Smooth muscle cell (in vitro differentiated cells): ENCODE data around the gene SLAMF7. TPM values are rescaled to one million over a fixed set of nuclear protein-coding genes. Genes with fewer than 3 reads are reported as not detected.

Experiments used
- DNase-seq: peaks from one replicate; lab custom pipeline; 2025; ENCODE audit not compliant: unreplicated experiment; lab: John Stamatoyannopoulos, UW
- H2AFZ ChIP-seq: fragments of 200-600 bp; sonication (generic); 2 replicates; pipeline ENCODE4 v1.6.0; 2016; ENCODE audit warnings: antibody characterized with exemption, low read depth, mild to moderate bottlenecking
- H3F3A ChIP-seq: fragments of 200-600 bp; sonication (generic); 2 replicates; pipeline ENCODE4 v1.6.0; 2017; ENCODE audit warnings: antibody characterized with exemption, low read depth
- H3K27ac ChIP-seq: fragments of 200-600 bp; sonication (generic); 2 replicates; pipeline ENCODE4 v1.5.1; 2016; ENCODE audit warnings: low read depth, mild to moderate bottlenecking
- H3K27me3 ChIP-seq: fragments of 200-600 bp; sonication (generic); 2 replicates; pipeline ENCODE4 v1.6.1; 2016; ENCODE audit warnings: low read depth, mild to moderate bottlenecking
- H3K36me3 ChIP-seq: fragments of 200-600 bp; sonication (generic); 2 replicates; pipeline ENCODE4 v1.5.1; 2016; ENCODE audit warnings: low read depth
- H3K4me1 ChIP-seq: fragments of 200-600 bp; sonication (generic); 2 replicates; pipeline ENCODE4 v1.5.1; 2016; ENCODE audit warnings: low read depth
- H3K4me2 ChIP-seq: fragments of 200-600 bp; sonication (generic); 2 replicates; pipeline ENCODE4 v1.6.0; 2016; ENCODE audit warnings: mild to moderate bottlenecking
- H3K4me3 ChIP-seq: fragments of 200-600 bp; sonication (generic); 2 replicates; pipeline ENCODE4 v1.5.1; 2016; ENCODE audit warnings: mild to moderate bottlenecking
- H3K79me2 ChIP-seq: fragments of 200-600 bp; sonication (generic); 2 replicates; pipeline ENCODE4 v1.6.0; 2016; ENCODE audit warnings: low read depth, mild to moderate bottlenecking
- H3K9ac ChIP-seq: fragments of 200-600 bp; sonication (generic); 2 replicates; pipeline ENCODE4 v1.6.0; 2016; ENCODE audit warnings: low read depth
- H3K9me3 ChIP-seq: fragments of 200-600 bp; sonication (generic); replicated peaks from 2 replicates; pipeline ENCODE4 v1.5.1; 2016; ENCODE audit warnings: low read depth
- H4K20me1 ChIP-seq: fragments of 200-600 bp; sonication (generic); 2 replicates; pipeline ENCODE4 v1.6.0; 2016; ENCODE audit warnings: low read depth
- WGBS: methylation state at CpG from one replicate; pipeline ENCODE4 v1.1.7; 2016; ENCODE audit warnings: low lambda C conversion rate; 5-methylcytosine and 5-hydroxymethylcytosine counted together
- polyA plus RNA-seq: library from polyadenylated mRNA; unstranded; fragments of >200 nt; fragmentation: Nextera tagmentation; extraction: Ambion mirVana; gene quantifications from 2 replicates; pipeline ENCODE4 v1.2.1, GENCODE V29; 2016
- total RNA-seq: library from RNA; depleted of rRNA; stranded (reverse); fragments of >200 nt; gene quantifications from 2 replicates; pipeline ENCODE4 v1.2.3, GENCODE V29; 2014
- TF ChIP-seq, protein P1 (sequence below): fragments of 200-600 bp; sonication (generic); IDR thresholded peaks from 2 replicates; pipeline ENCODE4 v1.5.1; 2017; ENCODE audit warnings: borderline replicate concordance, mild to moderate bottlenecking, antibody characterized with exemption; ENCODE audit not compliant: insufficient read depth, poor library complexity, severe bottlenecking

SLAMF7 gene
- total and polyA plus RNA-seq, 2 experiments from 2014 or later, result not detected

DNA sequence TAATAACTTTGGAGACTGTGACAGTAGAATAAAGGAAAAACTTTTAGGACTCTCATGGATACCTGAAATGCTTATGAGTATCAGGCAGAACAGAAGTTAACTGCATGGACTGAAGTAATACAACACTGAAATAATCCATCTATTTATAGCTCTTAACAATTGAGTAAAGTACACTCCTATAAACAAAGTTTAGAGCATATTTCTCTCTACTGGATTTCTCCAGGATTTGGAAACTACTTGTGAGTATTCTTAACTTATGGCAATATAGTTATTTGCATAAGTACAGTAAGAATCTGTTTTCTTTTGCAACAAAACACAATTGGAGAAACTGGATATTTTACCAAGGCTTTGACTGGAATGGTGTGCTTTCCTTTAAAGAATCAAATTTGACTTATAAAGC, 17.6 kb upstream of the SLAMF7 start:
- H3K27ac ChIP-seq, result no peak overlapping the region
- H3K36me3 ChIP-seq, result no peaks in the 10 kb centered on the region
- TF ChIP-seq, protein P1, sequence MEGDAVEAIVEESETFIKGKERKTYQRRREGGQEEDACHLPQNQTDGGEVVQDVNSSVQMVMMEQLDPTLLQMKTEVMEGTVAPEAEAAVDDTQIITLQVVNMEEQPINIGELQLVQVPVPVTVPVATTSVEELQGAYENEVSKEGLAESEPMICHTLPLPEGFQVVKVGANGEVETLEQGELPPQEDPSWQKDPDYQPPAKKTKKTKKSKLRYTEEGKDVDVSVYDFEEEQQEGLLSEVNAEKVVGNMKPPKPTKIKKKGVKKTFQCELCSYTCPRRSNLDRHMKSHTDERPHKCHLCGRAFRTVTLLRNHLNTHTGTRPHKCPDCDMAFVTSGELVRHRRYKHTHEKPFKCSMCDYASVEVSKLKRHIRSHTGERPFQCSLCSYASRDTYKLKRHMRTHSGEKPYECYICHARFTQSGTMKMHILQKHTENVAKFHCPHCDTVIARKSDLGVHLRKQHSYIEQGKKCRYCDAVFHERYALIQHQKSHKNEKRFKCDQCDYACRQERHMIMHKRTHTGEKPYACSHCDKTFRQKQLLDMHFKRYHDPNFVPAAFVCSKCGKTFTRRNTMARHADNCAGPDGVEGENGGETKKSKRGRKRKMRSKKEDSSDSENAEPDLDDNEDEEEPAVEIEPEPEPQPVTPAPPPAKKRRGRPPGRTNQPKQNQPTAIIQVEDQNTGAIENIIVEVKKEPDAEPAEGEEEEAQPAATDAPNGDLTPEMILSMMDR, result no peak
- no peaks in the 10 kb centered on the region for H3K27me3 ChIP-seq
- H4K20me1 ChIP-seq, result no peaks in the 10 kb centered on the region
- H3K4me2 ChIP-seq, result no peak overlapping the region
- H3K4me3 ChIP-seq, result no peak overlapping the region
- H3F3A ChIP-seq, result no peaks in the 10 kb centered on the region
- no peaks in the 10 kb centered on the region for H3K79me2 ChIP-seq
- no peaks in the 10 kb centered on the region for H3K4me1 ChIP-seq
- H3K9ac ChIP-seq, result no peak overlapping the region
- no peak for DNase-seq
- H2AFZ ChIP-seq, result no peak overlapping the region
- no peaks in the 10 kb centered on the region for H3K9me3 ChIP-seq

DNA sequence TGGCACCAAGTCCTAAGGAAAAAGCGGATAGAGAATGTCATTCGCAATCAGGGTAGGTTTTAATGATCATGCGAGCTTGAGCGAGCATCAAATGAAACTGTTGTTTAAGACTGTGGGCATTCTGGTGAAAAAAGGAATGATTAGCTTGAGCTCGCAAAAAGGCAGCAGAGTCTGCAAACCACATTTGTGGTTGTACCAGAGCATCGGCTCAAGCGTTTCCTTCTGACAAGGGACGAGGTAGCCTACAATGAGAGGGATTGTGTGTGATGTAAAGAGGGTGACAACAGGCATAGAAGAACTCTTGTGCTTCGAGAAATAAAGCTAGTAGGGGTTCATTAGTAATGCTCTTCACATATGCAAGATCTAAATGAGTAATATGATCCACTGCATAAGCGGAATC, 16.3 kb upstream of the SLAMF7 start:
- WGBS, result 61% methylated on average over 10 of the region's 10 CpGs
- no peak overlapping the region for H3K4me2 ChIP-seq
- no peaks in the 10 kb centered on the region for H3F3A ChIP-seq
- H3K79me2 ChIP-seq, result no peaks in the 10 kb centered on the region
- TF ChIP-seq, protein P1, result no peak
- H3K27me3 ChIP-seq, result no peaks in the 10 kb centered on the region
- no peak overlapping the region for H3K27ac ChIP-seq
- no peaks in the 10 kb centered on the region for H4K20me1 ChIP-seq
- no peak overlapping the region for H3K9ac ChIP-seq
- no peak overlapping the region for H3K4me3 ChIP-seq
- no peaks in the 10 kb centered on the region for H3K36me3 ChIP-seq
- DNase-seq, result no peak
- H3K9me3 ChIP-seq, result no peaks in the 10 kb centered on the region
- no peak overlapping the region for H2AFZ ChIP-seq
- H3K4me1 ChIP-seq, result no peaks in the 10 kb centered on the region

DNA sequence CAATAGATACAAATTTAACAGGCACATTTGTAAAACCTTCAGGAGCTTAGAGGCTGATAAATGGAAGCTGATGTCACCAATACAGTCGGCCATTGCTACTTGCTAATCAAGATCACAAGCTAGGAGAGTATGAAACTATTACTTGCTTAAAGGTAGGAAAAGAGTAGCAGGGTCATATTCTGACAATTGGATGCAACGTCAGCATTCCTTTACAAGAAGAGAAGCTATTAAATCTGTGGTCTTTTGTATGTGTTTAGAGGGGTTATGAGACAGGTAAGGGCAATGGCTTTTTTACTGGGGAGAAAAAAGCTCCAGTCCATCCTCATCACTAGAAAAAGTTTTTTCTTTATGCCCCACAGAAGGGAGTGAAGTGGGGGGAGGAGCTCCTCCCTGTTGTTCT, 15.7 kb upstream of the SLAMF7 start:
- no peaks in the 10 kb centered on the region for H3F3A ChIP-seq
- no peak overlapping the region for H3K9ac ChIP-seq
- 82% methylated on average over 2 of the region's 2 CpGs for whole genome bisulfite sequencing
- no peaks in the 10 kb centered on the region for H3K79me2 ChIP-seq
- no peaks in the 10 kb centered on the region for H3K27me3 ChIP-seq
- H4K20me1 ChIP-seq, result no peaks in the 10 kb centered on the region
- TF ChIP-seq, protein P1, result no peak
- H3K4me1 ChIP-seq, result no peaks in the 10 kb centered on the region
- no peak overlapping the region for H3K4me2 ChIP-seq
- no peaks in the 10 kb centered on the region for H3K9me3 ChIP-seq
- DNase-seq, result no peak
- H3K4me3 ChIP-seq, result no peak overlapping the region
- H3K36me3 ChIP-seq, result no peaks in the 10 kb centered on the region
- H2AFZ ChIP-seq, result no peak overlapping the region
- no peak overlapping the region for H3K27ac ChIP-seq

DNA sequence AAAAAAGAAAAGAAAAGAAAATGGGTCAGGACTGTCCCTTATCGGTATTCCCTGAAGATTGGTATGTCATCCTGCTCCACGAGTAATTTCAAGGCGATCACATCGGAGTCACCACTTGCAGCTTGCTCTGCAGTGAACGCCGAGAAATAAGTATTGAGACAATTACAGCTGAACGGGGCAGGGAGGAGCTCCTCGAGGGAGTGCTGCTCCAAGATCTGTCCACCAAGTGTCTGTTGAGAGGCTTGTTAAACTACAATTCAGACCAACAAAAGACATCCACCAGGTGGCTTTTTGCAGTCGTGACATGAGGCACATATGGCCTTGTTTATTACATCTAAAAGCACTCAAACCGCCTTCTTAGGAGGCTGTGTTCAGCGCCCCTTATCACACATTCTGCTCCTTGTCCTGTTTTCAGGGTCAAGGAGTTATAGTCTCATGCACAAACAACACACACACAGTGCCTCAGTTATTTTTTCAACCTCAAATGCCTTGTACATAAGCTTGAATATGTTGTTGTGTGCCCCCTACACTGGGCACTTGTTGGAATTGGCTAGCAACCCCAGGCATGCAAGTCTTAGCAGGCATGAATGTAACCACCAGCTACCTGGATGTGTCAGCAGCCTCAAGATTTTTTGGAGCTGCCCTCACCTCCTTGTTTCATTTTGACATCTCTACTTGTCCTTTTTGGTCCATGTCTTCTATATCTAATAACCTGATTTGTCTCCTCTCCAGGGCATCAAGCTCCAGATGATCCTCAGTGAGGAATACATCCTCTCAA, 14.4 kb upstream of the SLAMF7 start:
- no peaks in the 10 kb centered on the region for H3F3A ChIP-seq
- no peak for DNase-seq
- no peak overlapping the region for H3K4me3 ChIP-seq
- no peak overlapping the region for H3K9ac ChIP-seq
- TF ChIP-seq, protein P1, result no peak
- 74% methylated on average over 11 of the region's 11 CpGs for WGBS
- H3K27me3 ChIP-seq, result no peaks in the 10 kb centered on the region
- H3K27ac ChIP-seq, result no peak overlapping the region
- no peak overlapping the region for H3K4me2 ChIP-seq
- no peaks in the 10 kb centered on the region for H3K9me3 ChIP-seq
- H3K36me3 ChIP-seq, result no peaks in the 10 kb centered on the region
- no peaks in the 10 kb centered on the region for H3K79me2 ChIP-seq
- no peak overlapping the region for H2AFZ ChIP-seq
- no peaks in the 10 kb centered on the region for H3K4me1 ChIP-seq
- H4K20me1 ChIP-seq, result no peaks in the 10 kb centered on the region
